Skeletal muscle tissue (tissue), 4 donors: ENCODE data around the gene P2RX5. TPM values are rescaled to one million over a fixed set of nuclear protein-coding genes. Genes with fewer than 3 reads are reported as not detected.
A peak's percentile ranks its signal among the peaks of the same experiment; 100 is the strongest.

Experiments
- H3K27ac ChIP-seq: one replicate; pipeline ENCODE4 v1.7.0; 2013; ENCODE audit warnings: mild to moderate bottlenecking, low read depth, low read length, inconsistent platforms
- H3K27me3 ChIP-seq, 3 donors: one replicate each; pipeline ENCODE4 v1.7.0; 2013; ENCODE audit warnings: low read length in 3 of 3; ENCODE audit not compliant: control insufficient read depth in 3 of 3, insufficient read depth in 3 of 3
- H3K36me3 ChIP-seq, 3 donors: one replicate each; pipeline ENCODE4 v1.7.0; 2013; ENCODE audit warnings: low read length in 3 of 3; ENCODE audit not compliant: control insufficient read depth in 3 of 3, insufficient read depth in 3 of 3
- H3K4me1 ChIP-seq, 3 donors: one replicate each; pipeline ENCODE4 v1.7.0; 2013; ENCODE audit warnings: low read length in 3 of 3, mild to moderate bottlenecking in 3 of 3; ENCODE audit not compliant: control insufficient read depth in 3 of 3, insufficient read depth in 3 of 3
- H3K4me3 ChIP-seq, 3 donors: one replicate each; pipeline ENCODE4 v1.7.0; 2013; ENCODE audit warnings: low read length in 3 of 3
- H3K9ac ChIP-seq, 3 donors: one replicate each; pipeline ENCODE4 v1.7.0; 2013; ENCODE audit warnings: low read length in 3 of 3, mild to moderate bottlenecking in 3 of 3, moderate library complexity in 2 of 3, low read depth in 1 of 3
- H3K9me3 ChIP-seq, 3 donors: one replicate each; pipeline ENCODE4 v1.7.0; 2013; ENCODE audit warnings: low read length in 3 of 3; ENCODE audit not compliant: control insufficient read depth in 3 of 3
- total RNA-seq: library from RNA; depleted of rRNA; stranded (reverse); fragments of >200 nt; gene quantifications from one replicate; pipeline ENCODE4 v1.2.3, GENCODE V29; 2014
- donor health status: Osteomylitis.

Gene P2RX5
- total RNA-seq, 1 donor from 2014 or later = 13.0 TPM

DNA sequence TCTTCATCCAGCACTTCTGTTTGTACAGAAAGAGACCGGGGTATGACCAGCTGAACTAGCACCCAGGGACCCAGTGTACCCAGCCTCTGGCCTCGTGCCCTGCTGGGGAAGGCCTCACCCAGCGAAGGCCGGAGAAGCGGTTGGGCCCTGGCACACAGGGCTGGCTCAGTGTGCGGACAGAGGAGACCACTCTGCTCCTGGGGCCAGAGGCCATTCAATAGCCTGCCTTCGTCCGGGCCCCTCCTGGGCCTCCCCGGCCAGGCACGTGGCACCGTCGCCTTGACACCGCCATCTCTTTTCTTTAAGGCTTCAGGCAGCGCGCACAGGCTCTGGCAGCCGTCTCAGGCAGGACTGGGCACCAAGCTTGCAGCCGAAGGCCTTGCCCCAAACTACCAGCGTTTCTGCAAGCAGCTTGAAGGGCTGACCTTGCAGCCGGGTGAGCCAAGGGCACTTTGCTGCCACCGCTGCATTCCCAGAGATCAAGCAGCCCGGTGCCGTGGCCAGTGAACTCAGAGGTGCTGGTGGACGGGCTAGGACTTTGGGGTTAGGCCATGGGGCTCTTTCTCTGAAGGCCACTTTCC lies 35.6 kb downstream of the P2RX5 start:
- H3K4me1 ChIP-seq = peaks cover 19 to 29% (median 22%) of the 10 kb centered on the region in 3 donors
- peak overlapping the region; percentile 68 for H3K27ac ChIP-seq
- peak overlapping the region in 2 of 3 donors; percentile 61 to 62 for H3K9ac ChIP-seq
- peaks cover 18 to 31% (median 26%) of the 10 kb centered on the region in 3 donors for H3K36me3 ChIP-seq
- no peaks in the 10 kb centered on the region for H3K9me3 ChIP-seq
- no peaks in the 10 kb centered on the region for H3K27me3 ChIP-seq
- H3K4me3 ChIP-seq = no peak overlapping the region

- H3K4me1 ChIP-seq = peaks cover 19 to 29% (median 22%) of the 10 kb centered on the region in 3 donors
- peaks cover 18 to 29% (median 28%) of the 10 kb centered on the region in 3 donors for H3K36me3 ChIP-seq
- peak overlapping the region in 2 of 3 donors; percentile 43 to 62 for H3K9ac ChIP-seq
- H3K4me3 ChIP-seq = no peak overlapping the region
- H3K9me3 ChIP-seq = no peaks in the 10 kb centered on the region
- H3K27me3 ChIP-seq = no peaks in the 10 kb centered on the region
- H3K27ac ChIP-seq = peak overlapping the region; percentile 68
Observed at GRCh38 chr17:3659541-3660111, 36.3 kb downstream of the P2RX5 start.

DNA sequence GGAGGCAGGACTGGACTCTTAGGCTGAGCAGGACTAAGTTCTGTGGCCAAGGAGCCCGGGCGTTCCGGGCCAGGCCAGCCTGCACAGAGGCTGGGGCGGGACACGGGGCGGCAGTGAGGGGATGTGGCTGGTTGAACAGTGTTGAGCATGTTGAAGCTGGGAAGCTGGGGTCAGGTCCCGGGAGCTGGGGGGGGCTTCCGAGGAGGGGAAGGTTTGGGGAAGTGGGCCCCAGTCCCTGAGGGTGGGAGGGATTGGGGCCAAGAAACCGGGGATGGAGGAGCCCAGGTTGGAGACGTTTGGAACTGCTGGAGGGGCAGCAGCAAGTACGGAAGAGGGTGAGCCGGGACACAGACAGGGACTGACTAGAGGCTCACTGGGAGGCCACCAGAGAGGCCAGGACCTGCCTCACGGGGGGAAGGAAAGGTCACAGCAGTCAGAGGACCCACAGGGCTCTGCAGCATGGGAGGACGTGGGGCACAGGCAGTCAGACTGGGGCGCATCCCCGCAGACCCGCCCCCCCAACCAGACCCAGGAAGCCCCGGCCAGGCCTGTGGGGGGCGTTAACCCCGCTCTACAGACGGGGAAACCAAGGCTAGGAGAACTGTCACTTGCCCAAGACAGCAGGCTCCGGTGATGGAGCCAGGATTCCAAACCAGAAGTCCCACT lies 37.0 kb downstream of the P2RX5 start:
- Histone ChIP-seq H3K9ac (peak overlapping the region in 1 of 3 donors; percentile 40), H3K4me3 (no peak overlapping the region), H3K27ac (peak overlapping the region; percentile 68), H3K4me1 (peaks cover 19 to 29% (median 22%) of the 10 kb centered on the region in 3 donors), H3K9me3 (no peaks in the 10 kb centered on the region), H3K36me3 (peaks cover 15 to 22% (median 21%) of the 10 kb centered on the region in 3 donors), H3K27me3 (no peaks in the 10 kb centered on the region)

DNA sequence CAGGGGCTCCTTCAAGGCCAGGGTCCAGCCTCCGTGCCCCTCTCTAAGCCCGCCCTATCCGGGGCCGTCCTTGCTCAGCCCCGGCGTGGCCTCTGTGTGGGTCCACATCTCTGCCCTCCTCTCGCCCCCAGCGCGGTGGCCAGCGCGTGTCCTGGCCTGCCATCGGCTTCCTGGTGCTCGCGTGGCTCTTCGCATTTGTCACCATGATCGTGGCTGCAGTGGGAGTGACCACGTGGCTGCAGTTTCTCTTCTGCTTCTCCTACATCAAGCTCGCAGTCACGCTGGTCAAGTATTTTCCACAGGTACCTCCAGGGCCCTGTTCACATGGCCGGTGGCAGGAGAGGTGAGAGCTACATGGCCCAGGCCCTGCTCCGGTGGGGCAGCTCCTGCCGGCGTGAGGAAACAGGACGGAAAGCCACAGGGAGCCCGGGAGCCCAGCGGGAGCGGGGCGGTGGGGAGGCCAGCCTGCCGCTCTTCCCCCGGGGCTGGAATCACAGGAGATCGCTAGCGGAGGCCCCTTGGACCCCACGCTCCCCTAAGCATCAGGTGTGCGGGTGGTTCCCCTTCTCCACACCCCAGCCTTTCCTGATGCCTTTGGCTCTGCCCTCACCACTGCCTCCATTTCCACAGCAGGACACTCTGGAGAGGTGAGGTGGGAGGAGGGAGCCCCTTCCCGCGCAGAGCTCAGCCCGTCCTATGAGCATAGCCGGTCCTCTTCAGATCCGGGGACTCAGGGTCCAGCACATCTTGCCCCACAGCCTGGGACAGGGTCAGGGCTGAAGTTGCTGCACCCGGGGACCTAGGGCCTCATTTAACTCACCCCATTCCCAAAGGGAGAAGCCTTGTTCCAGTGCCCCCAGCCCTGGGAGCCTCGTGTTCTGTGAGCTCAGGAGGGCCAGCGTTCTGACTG lies 37.8 kb downstream of the P2RX5 start:
- Histone ChIP-seq H3K4me1 (peaks cover 19 to 29% (median 22%) of the 10 kb centered on the region in 3 donors), H3K27ac (peak overlapping the region; percentile 40), H3K27me3 (no peaks in the 10 kb centered on the region), H3K4me3 (no peak overlapping the region), H3K9me3 (no peaks in the 10 kb centered on the region), H3K36me3 (peaks cover 7 to 15% (median 13%) of the 10 kb centered on the region in 3 donors), H3K9ac (peak overlapping the region in 1 of 3 donors; percentile 40)

GRCh38 chr17:3657588-3657869 lies 38.4 kb downstream of the P2RX5 start:
- Histone ChIP-seq H3K4me3 (no peak overlapping the region), H3K27ac (no peak overlapping the region), H3K27me3 (no peaks in the 10 kb centered on the region), H3K36me3 (peaks cover 5 to 11% (median 10%) of the 10 kb centered on the region in 3 donors), H3K9me3 (no peaks in the 10 kb centered on the region), H3K4me1 (peaks cover 19 to 29% (median 22%) of the 10 kb centered on the region in 3 donors), H3K9ac (no peak overlapping the region)

DNA sequence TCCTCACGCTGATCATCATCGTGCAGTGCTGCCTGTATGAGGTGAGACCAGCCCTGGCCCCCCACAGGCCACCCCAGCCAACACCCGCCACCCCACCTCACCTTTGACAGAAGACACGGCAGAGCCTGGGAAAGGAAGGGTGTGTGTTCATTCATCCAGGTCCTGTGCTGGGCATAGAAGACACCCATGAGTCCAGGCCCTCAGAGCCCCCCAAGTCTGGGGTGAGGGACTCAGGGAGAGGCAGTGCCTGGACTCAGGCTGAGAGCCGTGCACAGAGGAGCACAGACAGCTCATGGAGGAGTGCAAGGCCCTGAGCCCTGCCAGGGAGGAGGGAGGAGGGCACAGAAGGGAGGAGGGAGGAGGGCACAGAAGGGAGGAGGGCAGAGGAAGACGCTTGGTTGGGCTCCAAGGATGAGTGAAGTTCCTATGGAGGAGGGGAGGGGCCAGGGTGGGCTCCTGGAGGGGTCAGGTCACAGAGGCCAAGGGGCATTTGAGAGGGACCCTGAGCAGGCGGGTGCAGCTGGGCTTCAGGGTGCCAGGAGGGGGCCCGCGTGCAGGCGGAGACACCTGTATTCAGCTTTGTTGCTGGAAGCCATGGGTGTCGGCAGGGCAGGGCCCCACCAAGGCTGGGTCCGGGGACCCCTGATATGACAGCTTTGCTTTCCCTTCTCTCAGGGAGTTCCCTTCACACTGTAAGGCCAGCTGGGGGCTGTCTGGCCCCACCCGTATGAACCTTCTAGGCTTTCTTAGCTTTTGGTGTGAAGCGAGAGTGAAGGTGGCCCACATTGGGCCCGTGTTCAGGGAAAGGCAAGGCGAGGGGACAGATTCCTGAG lies 39.0 kb downstream of the P2RX5 start:
- Histone ChIP-seq H3K9ac (no peak overlapping the region), H3K9me3 (no peaks in the 10 kb centered on the region), H3K4me1 (peaks cover 19 to 29% (median 22%) of the 10 kb centered on the region in 3 donors), H3K27ac (no peak overlapping the region), H3K4me3 (no peak overlapping the region), H3K27me3 (no peaks in the 10 kb centered on the region), H3K36me3 (peaks cover 6 to 12% (median 10%) of the 10 kb centered on the region in 3 donors)

DNA sequence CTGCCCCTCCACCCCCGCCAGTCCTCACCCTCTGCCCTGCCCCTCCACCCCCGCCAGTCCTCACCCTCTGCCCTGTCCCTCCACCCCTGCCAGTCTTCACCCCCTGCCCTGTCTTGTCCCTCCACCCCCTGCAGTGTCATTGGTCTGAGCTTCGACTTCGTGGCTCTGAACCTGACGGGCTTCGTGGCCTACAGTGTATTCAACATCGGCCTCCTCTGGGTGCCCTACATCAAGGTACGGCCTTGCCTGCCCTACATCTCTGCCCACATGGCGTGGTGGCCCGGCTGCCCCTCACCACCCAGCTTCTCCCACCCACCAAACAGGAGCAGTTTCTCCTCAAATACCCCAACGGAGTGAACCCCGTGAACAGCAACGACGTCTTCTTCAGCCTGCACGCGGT lies 39.6 kb downstream of the P2RX5 start:
- Histone ChIP-seq H3K36me3 (peaks cover 6 to 13% (median 7%) of the 10 kb centered on the region in 3 donors), H3K27ac (no peak overlapping the region), H3K4me1 (peaks cover 19 to 29% (median 22%) of the 10 kb centered on the region in 3 donors), H3K9ac (no peak overlapping the region), H3K9me3 (no peaks in the 10 kb centered on the region), H3K4me3 (no peak overlapping the region), H3K27me3 (no peaks in the 10 kb centered on the region)

GRCh38 chr17:3655766-3656165 lies 40.2 kb downstream of the P2RX5 start:
- peaks cover 19 to 26% (median 22%) of the 10 kb centered on the region in 3 donors for H3K4me1 ChIP-seq
- no peaks in the 10 kb centered on the region for H3K9me3 ChIP-seq
- no peaks in the 10 kb centered on the region for H3K27me3 ChIP-seq
- H3K27ac ChIP-seq = no peak overlapping the region
- H3K4me3 ChIP-seq = no peak overlapping the region
- peaks cover under 1 to 11% (median 4%) of the 10 kb centered on the region in 3 donors for H3K36me3 ChIP-seq
- no peak overlapping the region for H3K9ac ChIP-seq
